ENCODE results near the gene EMID1.

EMID1 gene

DNA sequence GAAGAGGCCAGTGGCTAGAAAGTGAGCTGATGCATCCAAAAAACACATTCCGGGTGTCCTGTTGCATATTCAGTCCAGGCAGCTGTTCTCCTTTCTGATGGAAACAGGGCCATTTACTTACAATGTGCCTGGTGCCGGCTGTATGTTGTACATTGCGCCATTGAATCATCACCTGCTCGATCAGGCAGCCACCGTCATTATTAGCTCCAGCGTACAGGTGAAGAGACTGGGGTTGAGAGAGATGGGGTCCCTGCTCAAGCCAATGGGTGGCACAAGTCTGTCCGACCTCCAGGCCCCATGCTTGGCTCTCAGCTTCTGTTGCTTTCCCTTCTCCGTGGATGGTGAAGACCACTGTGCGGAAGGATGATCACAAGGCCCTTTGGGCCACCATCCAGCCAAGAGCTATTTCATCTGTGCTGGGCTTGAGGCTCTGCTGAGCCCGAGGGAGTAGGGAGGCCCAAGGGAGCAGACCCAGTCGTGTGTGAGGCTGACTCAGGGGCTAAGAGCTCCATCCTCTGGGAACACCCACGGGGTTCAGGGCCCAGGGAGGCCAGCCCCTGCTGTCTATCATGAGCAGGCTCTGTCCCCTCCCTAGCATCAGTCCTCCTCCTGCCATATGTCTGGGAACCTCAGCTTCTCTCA, 20.7 kb upstream of the EMID1 start:
- Mint-ChIP-seq H3K27ac (no peak overlapping the region), H3K4me1 (ENCODE audit: low read depth) (no peaks in the 10 kb centered on the region), H3K36me3 (ENCODE audit: low read depth) (no peaks in the 10 kb centered on the region), H3K27me3 (ENCODE audit: low read depth) (peaks cover 15% of the 10 kb centered on the region), H3K4me3 (no peak overlapping the region), H3K9me3 (no peaks in the 10 kb centered on the region)

DNA sequence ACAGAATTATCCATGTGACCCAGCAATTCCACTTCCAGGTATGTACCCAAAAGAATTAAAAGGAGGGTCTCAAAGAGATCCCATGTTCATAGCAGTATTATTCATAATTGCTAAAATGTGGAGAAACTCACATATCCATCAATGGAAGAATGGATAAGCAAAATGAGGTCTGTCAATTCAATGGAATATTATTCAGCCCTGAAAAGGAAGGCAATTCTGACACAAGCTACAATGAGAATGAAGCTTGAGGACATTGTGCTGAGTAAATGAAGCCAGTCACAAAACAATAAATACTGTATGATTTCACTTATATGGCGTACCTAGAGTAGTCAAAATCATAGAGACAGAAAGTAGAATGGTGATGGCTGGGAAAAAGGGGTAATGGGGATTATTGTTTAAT, 19.4 kb upstream of the EMID1 start:
- Mint-ChIP-seq H3K4me3 (no peak overlapping the region), H3K4me1 (ENCODE audit: low read depth) (no peaks in the 10 kb centered on the region), H3K36me3 (ENCODE audit: low read depth) (no peaks in the 10 kb centered on the region), H3K27me3 (ENCODE audit: low read depth) (peaks cover 8% of the 10 kb centered on the region), H3K9me3 (no peaks in the 10 kb centered on the region), H3K27ac (no peak overlapping the region)

DNA sequence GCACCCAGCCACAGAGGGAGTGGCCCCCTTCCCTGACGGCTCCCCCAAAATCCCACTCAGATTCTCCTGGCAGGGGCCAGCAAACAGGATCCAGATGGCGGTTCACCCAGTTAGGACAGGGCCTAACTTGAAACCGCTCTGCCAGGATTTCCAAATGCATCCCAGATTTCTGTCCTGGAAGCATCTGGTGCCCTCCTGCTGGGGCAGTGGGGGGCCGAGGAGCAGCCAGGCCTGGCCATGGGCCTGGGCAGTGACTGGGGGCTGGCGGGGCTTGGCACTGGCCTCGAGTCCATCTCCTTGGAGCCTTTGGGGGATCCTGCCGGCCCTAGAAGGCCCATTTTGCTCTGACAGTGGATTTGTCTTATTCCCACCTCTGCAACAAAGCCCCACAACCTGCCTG, 17.9 kb upstream of the EMID1 start:
- Mint-ChIP-seq H3K4me1 (ENCODE audit: low read depth) (no peaks in the 10 kb centered on the region), H3K9me3 (no peaks in the 10 kb centered on the region), H3K4me3 (no peak overlapping the region), H3K36me3 (ENCODE audit: low read depth) (no peaks in the 10 kb centered on the region), H3K27me3 (ENCODE audit: low read depth) (peaks cover 8% of the 10 kb centered on the region), H3K27ac (no peak overlapping the region)

DNA sequence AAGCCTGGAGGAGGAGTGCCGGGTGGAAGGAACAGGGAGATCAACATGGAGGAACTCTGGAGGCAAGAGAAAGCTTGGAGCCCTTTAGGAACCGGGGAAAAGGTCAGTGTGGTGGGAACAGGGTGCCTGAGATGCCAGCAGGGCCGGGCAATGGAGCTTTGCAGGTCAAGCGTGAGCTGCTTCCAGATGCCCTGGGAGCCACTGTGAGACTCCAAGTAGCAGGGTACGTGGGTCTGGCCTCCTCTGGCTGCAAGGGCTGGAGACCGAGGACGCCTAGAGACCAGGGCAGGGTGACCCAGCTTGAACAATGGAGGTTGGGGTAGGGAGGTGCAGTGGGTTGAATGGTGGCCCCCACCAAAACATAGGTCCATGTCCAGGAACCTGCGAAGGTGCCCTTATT, 15.6 kb upstream of the EMID1 start:
- H3K4me3 Mint-ChIP-seq: no peak overlapping the region
- no peaks in the 10 kb centered on the region for H3K4me1 Mint-ChIP-seq (ENCODE audit: low read depth)

DNA sequence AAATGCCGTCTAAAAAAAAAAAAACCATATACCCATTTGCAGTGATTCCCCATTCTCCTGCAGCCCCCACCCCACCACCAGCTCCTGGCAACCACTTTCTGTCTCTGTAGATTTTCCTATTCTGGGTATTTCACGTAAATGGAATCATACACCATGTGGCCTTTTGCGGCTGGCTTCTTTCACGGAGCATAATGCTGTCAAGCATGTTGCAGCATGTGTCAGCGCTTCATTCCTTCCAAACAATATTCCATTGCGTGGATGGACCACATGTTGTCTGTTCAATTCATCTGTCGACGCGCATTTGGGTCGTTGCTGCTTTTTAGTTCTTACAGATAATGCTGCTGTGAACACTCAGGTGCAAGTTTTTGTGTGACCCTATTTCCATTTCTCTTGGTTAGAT, 14.8 kb upstream of the EMID1 start:
- H3K9me3 Mint-ChIP-seq: peaks cover 3% of the 10 kb centered on the region
- H3K4me1 Mint-ChIP-seq (ENCODE audit: low read depth): no peaks in the 10 kb centered on the region
- no peak overlapping the region for H3K27ac Mint-ChIP-seq
- H3K27me3 Mint-ChIP-seq (ENCODE audit: low read depth): peaks cover 8% of the 10 kb centered on the region
- no peak overlapping the region for H3K4me3 Mint-ChIP-seq
- H3K36me3 Mint-ChIP-seq (ENCODE audit: low read depth): no peaks in the 10 kb centered on the region

More for the DNA sequence above, 15.6 kb upstream of the EMID1 start:
- Mint-ChIP-seq H3K9me3 (peaks cover 2% of the 10 kb centered on the region), H3K27me3 (ENCODE audit: low read depth) (peaks cover 8% of the 10 kb centered on the region), H3K27ac (no peak overlapping the region), H3K36me3 (ENCODE audit: low read depth) (no peaks in the 10 kb centered on the region)

DNA sequence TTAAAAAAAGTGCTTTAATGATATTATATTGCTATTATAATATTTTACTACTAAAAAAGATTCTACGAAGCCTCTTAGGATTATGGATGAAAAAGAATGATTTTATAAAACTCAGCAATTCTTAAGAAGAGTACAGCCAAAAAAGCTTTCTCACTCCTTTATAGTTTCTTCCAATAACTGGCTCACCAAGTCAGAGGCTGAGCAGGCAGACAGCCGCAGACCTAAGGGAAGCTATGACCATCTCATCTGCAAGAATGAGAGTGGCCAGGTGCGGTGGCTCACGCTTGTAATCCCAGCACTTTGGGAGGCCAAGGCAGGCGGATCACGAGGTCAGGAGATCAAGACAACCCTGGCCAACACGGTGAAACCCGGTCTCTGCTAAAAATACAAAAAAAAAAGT, 12.7 kb upstream of the EMID1 start:
- no peak overlapping the region for H3K27ac Mint-ChIP-seq
- no peaks in the 10 kb centered on the region for H3K36me3 Mint-ChIP-seq (ENCODE audit: low read depth)
- H3K4me1 Mint-ChIP-seq (ENCODE audit: low read depth): no peaks in the 10 kb centered on the region
- peaks cover 3% of the 10 kb centered on the region for H3K9me3 Mint-ChIP-seq
- no peak overlapping the region for H3K4me3 Mint-ChIP-seq
- H3K27me3 Mint-ChIP-seq (ENCODE audit: low read depth): peaks cover 19% of the 10 kb centered on the region

DNA sequence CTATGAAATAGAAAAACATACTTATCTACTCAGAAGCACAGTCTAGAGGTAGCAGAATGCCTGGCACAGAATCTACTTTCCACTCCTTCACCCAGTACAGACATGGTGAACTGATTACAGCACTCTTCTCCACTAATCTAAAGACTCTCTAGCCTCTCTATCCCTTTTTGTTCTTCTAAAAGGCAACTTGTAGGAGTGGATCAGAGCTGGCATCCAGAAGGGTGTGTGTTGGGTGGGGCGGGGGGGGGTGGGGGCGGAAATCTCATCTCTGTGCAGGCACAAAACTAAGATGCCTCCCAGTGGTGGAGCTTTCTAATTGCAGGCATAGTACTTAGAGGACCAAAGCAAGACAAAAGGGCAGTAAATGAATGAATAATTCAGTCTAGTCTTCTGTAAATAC, 11.5 kb upstream of the EMID1 start:
- Mint-ChIP-seq H3K36me3 (ENCODE audit: low read depth) (no peaks in the 10 kb centered on the region), H3K27me3 (ENCODE audit: low read depth) (peaks cover 18% of the 10 kb centered on the region), H3K4me1 (ENCODE audit: low read depth) (no peaks in the 10 kb centered on the region), H3K27ac (no peak overlapping the region), H3K9me3 (peaks cover 3% of the 10 kb centered on the region), H3K4me3 (no peak overlapping the region)

DNA sequence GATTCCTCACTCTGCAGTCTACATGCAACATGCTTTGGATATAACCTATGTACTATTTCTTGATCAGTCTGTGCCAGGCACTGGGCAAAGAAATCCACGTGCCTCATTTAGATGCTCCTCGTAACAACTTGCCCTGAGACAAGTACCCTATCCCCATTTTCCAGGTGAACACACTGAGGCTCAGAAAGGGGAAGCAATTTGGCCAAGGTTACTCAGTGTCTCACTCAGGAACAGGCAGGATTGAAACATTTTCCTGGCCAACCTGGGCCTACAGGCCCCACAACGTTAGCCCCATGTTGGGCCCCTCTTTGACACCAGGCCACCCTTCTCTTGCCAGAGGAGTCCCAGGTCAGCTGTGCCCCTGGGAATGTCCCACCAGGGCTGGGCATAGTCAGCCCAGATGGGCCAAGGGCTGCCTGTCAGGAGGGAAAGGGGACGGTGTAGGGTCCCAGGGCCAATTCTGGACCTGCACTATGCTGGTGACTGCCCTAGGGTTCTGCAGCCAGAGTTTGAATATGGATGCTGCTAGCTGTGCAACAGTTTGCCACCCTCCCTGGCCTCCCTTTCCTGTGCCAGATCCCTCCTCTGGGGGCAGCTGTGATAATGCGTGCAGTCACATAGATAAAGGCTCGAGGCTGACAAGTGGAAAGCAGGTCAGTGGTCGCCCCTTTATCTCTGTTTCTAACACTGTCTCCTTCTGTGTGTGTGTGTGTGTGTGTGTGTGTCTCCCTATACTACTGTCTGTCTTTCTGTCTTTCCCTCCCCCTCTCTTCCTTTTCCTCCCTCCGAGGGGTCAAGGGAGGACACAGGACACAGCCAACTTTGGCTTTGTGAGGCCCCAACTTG, 10.4 kb upstream of the EMID1 start:
- H3K36me3 Mint-ChIP-seq (ENCODE audit: low read depth): no peaks in the 10 kb centered on the region
- peaks cover 27% of the 10 kb centered on the region for H3K27me3 Mint-ChIP-seq (ENCODE audit: low read depth)
- H3K4me3 Mint-ChIP-seq: no peak overlapping the region
- H3K4me1 Mint-ChIP-seq (ENCODE audit: low read depth): no peaks in the 10 kb centered on the region
- H3K9me3 Mint-ChIP-seq: peaks cover 3% of the 10 kb centered on the region
- H3K27ac Mint-ChIP-seq: no peak overlapping the region

DNA sequence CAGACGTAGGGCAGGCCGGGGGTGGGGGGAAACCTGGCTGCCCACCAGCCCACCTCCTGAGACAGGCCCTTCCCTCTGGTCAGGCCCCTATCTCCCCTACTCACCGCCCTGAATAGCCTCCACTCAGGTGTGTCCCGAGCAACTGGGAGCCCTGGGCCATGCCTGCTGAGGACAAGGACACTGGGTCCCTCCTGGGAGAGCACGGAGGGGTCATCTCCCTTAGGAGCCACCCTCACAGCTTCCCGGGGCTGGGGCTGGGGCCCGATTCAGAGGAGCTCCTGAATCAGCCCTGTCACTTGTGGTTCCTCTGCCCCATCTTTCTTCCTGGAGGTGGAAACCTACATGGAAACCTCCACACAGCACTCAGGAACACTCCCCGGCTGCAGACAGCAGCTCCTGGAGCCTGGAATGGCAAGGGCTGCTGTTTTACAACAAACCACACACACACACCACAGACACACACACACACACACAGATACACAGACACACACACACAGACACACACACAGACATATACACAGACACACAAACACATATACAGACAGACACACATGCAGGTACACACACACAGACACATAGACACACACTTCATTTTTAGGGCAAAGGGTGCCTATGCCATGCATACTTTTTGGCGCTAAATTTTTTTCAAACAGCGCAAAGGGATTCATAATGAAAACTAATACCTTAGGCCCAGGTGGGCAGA, 9.6 kb upstream of the EMID1 start:
- Mint-ChIP-seq H3K4me1 (ENCODE audit: low read depth) (no peaks in the 10 kb centered on the region), H3K9me3 (peaks cover 3% of the 10 kb centered on the region), H3K4me3 (no peak overlapping the region), H3K27me3 (ENCODE audit: low read depth) (peaks cover 35% of the 10 kb centered on the region), H3K36me3 (ENCODE audit: low read depth) (no peaks in the 10 kb centered on the region), H3K27ac (no peak overlapping the region)

DNA sequence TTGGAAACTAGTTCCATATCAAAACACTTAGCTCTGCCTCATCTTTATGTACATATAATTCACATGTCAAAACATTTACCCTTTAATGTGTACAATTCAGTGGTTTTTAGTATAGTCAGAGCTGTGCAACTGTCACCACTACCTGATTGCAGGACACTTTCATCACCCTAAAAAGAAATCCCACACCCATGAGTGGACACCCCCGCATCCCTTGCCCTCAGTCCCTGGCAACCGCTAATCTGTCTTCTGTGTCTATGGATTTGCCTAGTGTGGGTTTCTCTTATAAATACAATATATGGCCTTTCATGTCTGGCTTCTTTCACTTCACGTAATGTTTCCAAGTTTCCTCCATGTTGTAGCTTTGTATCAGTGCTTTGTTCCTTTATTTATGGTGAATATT, 8.6 kb upstream of the EMID1 start:
- Mint-ChIP-seq H3K27ac (no peak overlapping the region), H3K4me3 (no peak overlapping the region), H3K4me1 (ENCODE audit: low read depth) (peaks cover 2% of the 10 kb centered on the region), H3K36me3 (ENCODE audit: low read depth) (no peaks in the 10 kb centered on the region), H3K27me3 (ENCODE audit: low read depth) (peaks cover 40% of the 10 kb centered on the region), H3K9me3 (peaks cover 3% of the 10 kb centered on the region)

DNA sequence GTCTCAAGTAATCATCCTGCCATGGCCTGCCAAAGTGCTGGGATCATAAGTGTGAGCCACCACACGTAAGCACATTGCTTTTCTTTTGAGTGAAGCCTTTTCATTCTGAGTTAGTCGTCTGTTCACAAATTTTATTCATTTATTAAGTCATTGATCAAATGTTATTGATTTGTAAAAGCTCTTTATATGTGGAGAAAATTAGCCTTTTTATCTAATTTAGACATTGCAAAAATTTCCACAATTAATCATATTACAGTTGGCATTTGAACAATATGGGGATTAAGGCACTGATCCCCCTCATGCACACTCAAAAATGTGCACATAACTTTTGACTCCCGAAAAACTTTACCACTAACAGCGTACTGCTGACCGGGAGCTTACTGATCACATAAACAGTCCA, 7.5 kb upstream of the EMID1 start:
- peaks cover 3% of the 10 kb centered on the region for H3K9me3 Mint-ChIP-seq
- H3K4me1 Mint-ChIP-seq (ENCODE audit: low read depth): peaks cover 10% of the 10 kb centered on the region
- peaks cover 44% of the 10 kb centered on the region for H3K27me3 Mint-ChIP-seq (ENCODE audit: low read depth)
- no peak overlapping the region for H3K4me3 Mint-ChIP-seq
- H3K36me3 Mint-ChIP-seq (ENCODE audit: low read depth): no peaks in the 10 kb centered on the region
- no peak overlapping the region for H3K27ac Mint-ChIP-seq

DNA sequence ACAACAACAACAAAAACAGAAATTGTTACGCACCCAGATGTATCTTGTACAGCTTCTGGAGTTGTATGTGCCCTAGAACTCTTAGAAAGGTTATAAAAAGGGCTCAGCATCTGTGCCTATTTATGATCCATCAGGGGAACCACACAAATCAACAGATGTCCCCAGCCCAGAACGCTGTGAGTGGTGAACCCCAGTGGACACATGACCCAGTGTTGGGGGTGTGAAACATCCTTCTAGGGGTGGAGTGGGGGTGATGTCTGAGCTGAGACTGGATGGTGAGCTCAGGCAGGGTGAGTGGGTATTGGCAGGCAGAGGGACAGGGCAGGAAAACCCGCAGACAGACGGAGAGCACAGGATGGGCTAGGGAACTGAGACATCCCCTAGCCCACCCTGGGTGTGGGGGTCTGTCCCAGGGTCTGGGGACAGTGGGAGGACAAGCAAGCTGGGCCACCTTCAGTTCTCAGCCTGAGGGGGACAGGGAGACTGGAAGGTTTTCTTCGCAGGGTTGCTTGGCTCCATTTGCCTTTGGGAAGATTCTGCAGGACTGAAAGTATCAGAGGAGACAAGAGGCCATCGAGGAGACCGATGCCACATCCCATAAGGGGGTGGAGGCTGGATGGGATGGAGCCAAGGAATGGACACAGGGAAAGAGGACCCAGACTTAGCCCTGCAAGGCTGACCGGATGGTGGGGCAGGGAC, 5.8 kb upstream of the EMID1 start:
- Mint-ChIP-seq H3K27me3 (ENCODE audit: low read depth) (peaks cover 55% of the 10 kb centered on the region), H3K4me3 (no peak overlapping the region), H3K9me3 (peaks cover 3% of the 10 kb centered on the region), H3K27ac (no peak overlapping the region), H3K36me3 (ENCODE audit: low read depth) (no peaks in the 10 kb centered on the region), H3K4me1 (ENCODE audit: low read depth) (peaks cover 10% of the 10 kb centered on the region)

DNA sequence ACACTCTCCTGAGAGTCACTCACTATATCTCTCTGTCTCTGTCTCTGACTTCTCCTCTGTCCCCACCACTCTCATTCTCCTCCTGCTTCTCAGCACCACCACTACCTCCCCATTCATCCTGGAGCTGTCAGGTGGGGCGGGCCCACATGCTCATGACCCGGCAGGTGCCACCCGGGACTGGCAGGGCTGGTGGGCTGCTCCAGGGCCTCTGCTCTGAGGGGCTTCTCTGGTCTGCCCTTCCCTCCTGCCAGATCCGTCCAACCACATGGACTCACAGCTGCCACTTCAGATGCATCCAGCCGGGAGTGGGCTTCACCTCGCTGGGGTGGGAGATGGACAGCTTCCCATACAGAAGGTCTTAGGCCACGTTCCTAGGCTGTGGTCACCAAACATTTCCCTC, 4.8 kb upstream of the EMID1 start:
- Mint-ChIP-seq H3K4me1 (ENCODE audit: low read depth) (peaks cover 10% of the 10 kb centered on the region), H3K27me3 (ENCODE audit: low read depth) (peaks cover 61% of the 10 kb centered on the region), H3K4me3 (no peak overlapping the region), H3K27ac (no peak overlapping the region), H3K9me3 (no peaks in the 10 kb centered on the region), H3K36me3 (ENCODE audit: low read depth) (no peaks in the 10 kb centered on the region)

DNA sequence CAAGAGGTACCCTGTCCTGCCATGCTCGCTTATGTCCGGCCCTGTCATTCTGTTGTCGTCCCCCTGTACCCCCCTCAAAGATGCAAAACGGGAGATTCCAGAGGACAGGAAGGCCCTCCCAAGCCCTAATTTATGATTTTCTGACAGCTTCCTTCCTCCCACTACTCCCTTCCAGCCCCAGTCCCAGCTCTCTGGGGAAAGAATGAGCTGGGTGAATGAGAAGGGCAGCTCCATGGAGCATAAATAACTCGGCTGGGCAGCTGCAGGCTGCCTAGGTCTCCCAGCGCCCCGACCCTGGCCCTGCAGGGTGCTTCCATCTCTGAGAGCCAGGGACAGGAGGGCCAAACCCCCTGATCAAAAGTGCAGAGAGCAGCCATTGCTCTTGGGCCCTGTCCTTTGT, 3.9 kb upstream of the EMID1 start:
- H3K27ac Mint-ChIP-seq: no peak overlapping the region
- peaks cover 11% of the 10 kb centered on the region for H3K4me1 Mint-ChIP-seq (ENCODE audit: low read depth)
- no peak overlapping the region for H3K4me3 Mint-ChIP-seq
- H3K27me3 Mint-ChIP-seq (ENCODE audit: low read depth): peaks cover 64% of the 10 kb centered on the region
- H3K36me3 Mint-ChIP-seq (ENCODE audit: low read depth): no peaks in the 10 kb centered on the region
- no peaks in the 10 kb centered on the region for H3K9me3 Mint-ChIP-seq

Measured in T-helper 1 cell treated with Interleukin-12 subunit alpha and Interleukin-12 subunit beta and Interleukin-4 antibody, amounts not matched to agents 30 μg/mL and 1 μg/mL, for 36 hours (primary cell).